HEK293T (cell line): Measurements from ENCODE around the gene GPATCH4.

Source experiments
- ARNT ChIP-seq: fragments of 450-650 bp; IDR thresholded peaks from 2 replicates; pipeline ENCODE4 v1.6.1; 2017; ENCODE audit warnings: mild to moderate bottlenecking
- BHLHE40 ChIP-seq: fragments of 450-650 bp; IDR thresholded peaks from 2 replicates; pipeline ENCODE4 v1.6.1; 2016; ENCODE audit warnings: mild to moderate bottlenecking, moderate library complexity, borderline replicate concordance
- ELF4 ChIP-seq: fragments of 450-650 bp; IDR thresholded peaks from 2 replicates; pipeline ENCODE4 v1.6.1; 2017; ENCODE audit warnings: antibody characterized with exemption
- FOXM1 ChIP-seq: fragments of 450-650 bp; IDR thresholded peaks from 2 replicates; pipeline ENCODE4 v1.6.1; 2017; ENCODE audit warnings: mild to moderate bottlenecking, borderline replicate concordance
- L3MBTL2 ChIP-seq: fragments of 450-650 bp; conservative IDR thresholded peaks from 2 replicates; pipeline ENCODE4 v1.6.1; 2016; ENCODE audit warnings: mild to moderate bottlenecking
- SP1 ChIP-seq: fragments of 450-650 bp; IDR thresholded peaks from 2 replicates; pipeline ENCODE4 v1.6.1; 2017
- SUZ12 ChIP-seq: fragments of 450-650 bp; IDR thresholded peaks from 2 replicates; pipeline ENCODE4 v1.6.1; 2016; ENCODE audit warnings: mild to moderate bottlenecking
- TARDBP ChIP-seq: fragments of 450-650 bp; IDR thresholded peaks from 2 replicates; pipeline ENCODE4 v1.6.1; 2016
- ZNF384 ChIP-seq: fragments of 450-650 bp; IDR thresholded peaks from 2 replicates; pipeline ENCODE4 v1.6.1; 2016
- TF ChIP-seq, protein P1 (sequence below): fragments of 450-650 bp; IDR thresholded peaks from 2 replicates; pipeline ENCODE4 v1.6.1; 2016

DNA sequence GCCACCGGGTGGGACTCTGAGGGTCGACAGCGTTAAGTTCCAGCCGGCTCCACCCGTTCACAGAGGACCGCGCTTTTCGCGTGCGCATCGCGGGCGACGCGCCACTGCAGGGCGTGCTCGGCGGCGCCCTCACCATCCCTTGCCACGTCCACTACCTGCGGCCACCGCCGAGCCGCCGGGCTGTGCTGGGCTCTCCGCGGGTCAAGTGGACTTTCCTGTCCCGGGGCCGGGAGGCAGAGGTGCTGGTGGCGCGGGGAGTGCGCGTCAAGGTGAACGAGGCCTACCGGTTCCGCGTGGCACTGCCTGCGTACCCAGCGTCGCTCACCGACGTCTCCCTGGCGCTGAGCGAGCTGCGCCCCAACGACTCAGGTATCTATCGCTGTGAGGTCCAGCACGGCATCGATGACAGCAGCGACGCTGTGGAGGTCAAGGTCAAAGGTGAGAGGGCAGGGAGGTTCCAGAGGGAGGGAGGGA is 45.5 kb upstream of the GPATCH4 start:
- TF ChIP-seq FOXM1 = no peak
- no peak for TF ChIP-seq BHLHE40
- TF ChIP-seq SUZ12 = no peak
- no peak for TF ChIP-seq ZNF384
- no peak for TF ChIP-seq ARNT
- TF ChIP-seq SP1 = no peak
- TF ChIP-seq, protein P1, sequence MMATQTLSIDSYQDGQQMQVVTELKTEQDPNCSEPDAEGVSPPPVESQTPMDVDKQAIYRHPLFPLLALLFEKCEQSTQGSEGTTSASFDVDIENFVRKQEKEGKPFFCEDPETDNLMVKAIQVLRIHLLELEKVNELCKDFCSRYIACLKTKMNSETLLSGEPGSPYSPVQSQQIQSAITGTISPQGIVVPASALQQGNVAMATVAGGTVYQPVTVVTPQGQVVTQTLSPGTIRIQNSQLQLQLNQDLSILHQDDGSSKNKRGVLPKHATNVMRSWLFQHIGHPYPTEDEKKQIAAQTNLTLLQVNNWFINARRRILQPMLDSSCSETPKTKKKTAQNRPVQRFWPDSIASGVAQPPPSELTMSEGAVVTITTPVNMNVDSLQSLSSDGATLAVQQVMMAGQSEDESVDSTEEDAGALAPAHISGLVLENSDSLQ = no peak
- TF ChIP-seq TARDBP = no peak
- no peak for TF ChIP-seq L3MBTL2
- no peak for TF ChIP-seq ELF4
